ENCODE measurements around the gene ANO3.
"Not testable (repeated sequence)": the region's sequence is repeated elsewhere in the genome, so short reads cannot be mapped to it uniquely, and the experiment has no call there.

Gene ANO3

GRCh38 chr11:26331911-26332571 lies at the start of gene ANO3:
TSS of gene ANO3 (plus strand) at chr11:26332130. CDS start at chr11:26332276, 146 bp downstream.
- DNase-seq, result peak; percentile 96

GRCh38 chr11:26283852-26284408 lies 48.0 kb upstream of the ANO3 start:
- DNase-seq, result no peak

GRCh38 chr11:26285608-26286007 lies 46.3 kb upstream of the ANO3 start:
- peak; percentile 37 for DNase-seq

- peak; percentile 80 for DNase-seq
These were observed 45.4 kb upstream of the ANO3 start for GRCh38 chr11:26286472-26287066.

GRCh38 chr11:26287067-26287518 lies 44.8 kb upstream of the ANO3 start:
- no peak for DNase-seq

GRCh38 chr11:26297189-26297975 lies 34.5 kb upstream of the ANO3 start:
- DNase-seq, result peak; percentile 82

GRCh38 chr11:26316372-26316771 lies 15.6 kb upstream of the ANO3 start:
- DNase-seq, result not testable (repeated sequence)

GRCh38 chr11:26319906-26320305 lies 12.0 kb upstream of the ANO3 start:
- DNase-seq, result peak; percentile 19

- no peak for DNase-seq
These were observed 10.4 kb upstream of the ANO3 start for GRCh38 chr11:26321516-26321915.

- DNase-seq, result no peak
These were observed 9.4 kb upstream of the ANO3 start for GRCh38 chr11:26322335-26323067.

- DNase-seq, result no peak
These were observed 8.1 kb upstream of the ANO3 start for GRCh38 chr11:26323837-26324236.

GRCh38 chr11:26324270-26324669 lies 7.7 kb upstream of the ANO3 start:
- no peak for DNase-seq

GRCh38 chr11:26326793-26327400 lies 5.0 kb upstream of the ANO3 start:
- DNase-seq, result no peak

GRCh38 chr11:26329206-26329605 lies 2.7 kb upstream of the ANO3 start:
- peak; percentile 9 for DNase-seq

- no peak for DNase-seq
These were observed 1.7 kb upstream of the ANO3 start for GRCh38 chr11:26330262-26330661.

GRCh38 chr11:26332572-26332915 lies 614 bp downstream of the ANO3 start:
- no peak for DNase-seq

GRCh38 chr11:26333906-26334305 lies 2.0 kb downstream of the ANO3 start:
- no peak for DNase-seq

GRCh38 chr11:26335903-26336302 lies 4.0 kb downstream of the ANO3 start:
- no peak for DNase-seq

- no peak for DNase-seq
These were observed 12.7 kb downstream of the ANO3 start for GRCh38 chr11:26344647-26345046.

- DNase-seq, result no peak
These were observed 16.8 kb downstream of the ANO3 start for GRCh38 chr11:26348776-26349175.

GRCh38 chr11:26350002-26350401 lies 18.1 kb downstream of the ANO3 start:
- no peak for DNase-seq

GRCh38 chr11:26353010-26353409 lies 21.1 kb downstream of the ANO3 start:
- DNase-seq, result no peak

GRCh38 chr11:26359055-26359454 lies 27.1 kb downstream of the ANO3 start:
- DNase-seq, result no peak

All from eye (tissue), 1 donor.